Tibial artery (tissue), 4 donors: ENCODE measurements around the gene MX2.
"Not testable (repeated sequence)": the region's sequence is repeated elsewhere in the genome, so short reads cannot be mapped to it uniquely, and the experiment has no call there.

ENCODE experiments used
- DNase-seq, 2 donors: peaks; one replicate each; pipeline ENCODE4 v3.0.0-alpha.2; 2019
- H3K27ac ChIP-seq, 2 donors: fragments of 200-600 bp; sonication (generic) in 1 of 2; 1 replicate in 1 of 2; 2 replicates in 1 of 2; pipeline ENCODE4 v1.5.1; 2018 to 2019; ENCODE audit warnings: mild to moderate bottlenecking in 1 of 2
- H3K27me3 ChIP-seq, 2 donors: fragments of 200-600 bp; sonication (generic) in 1 of 2; one replicate each; pipeline versions ENCODE4 v1.5.1 to v1.6.0; 2016 to 2019
- H3K36me3 ChIP-seq, 3 donors: fragments of 200-600 bp; sonication (generic) in 2 of 3; one replicate each; pipeline ENCODE4 v1.5.1; 2016 to 2019; ENCODE audit warnings: mild to moderate bottlenecking in 2 of 3
- H3K4me1 ChIP-seq, 4 donors: fragments of 200-600 bp; sonication (generic) in 2 of 4; 1 replicate in 3 of 4; 2 replicates in 1 of 4; pipeline ENCODE4 v1.5.1; 2016 to 2019
- H3K4me3 ChIP-seq, 2 donors: fragments of 200-600 bp; sonication (generic) in 1 of 2; 1 replicate in 1 of 2; 2 replicates in 1 of 2; pipeline ENCODE4 v1.5.1; 2018 to 2019; ENCODE audit warnings: mild to moderate bottlenecking in 2 of 2
- H3K9me3 ChIP-seq, 3 donors: fragments of 200-600 bp; sonication (generic) in 1 of 3; one replicate each; pipeline ENCODE4 v1.5.1; 2016 to 2019
- intact Hi-C: fragments of 100-400 bp; cut with DNase I; formaldehyde crosslinking; loops from one replicate; pipeline ENCODE4 v1.15.0; 2023; ENCODE audit warnings: low total_unique reads
- TF ChIP-seq, protein P1 (sequence below), 2 experiments: fragments of 200-600 bp in 1 of 2; fragments of 450-650 bp in 1 of 2; IDR thresholded peaks; one replicate each; pipeline ENCODE4 v1.5.1; 2017 to 2019; ENCODE audit warnings: antibody characterized with exemption in 2 of 2, mild to moderate bottlenecking in 1 of 2, moderate library complexity in 1 of 2

The MX2 gene

DNA sequence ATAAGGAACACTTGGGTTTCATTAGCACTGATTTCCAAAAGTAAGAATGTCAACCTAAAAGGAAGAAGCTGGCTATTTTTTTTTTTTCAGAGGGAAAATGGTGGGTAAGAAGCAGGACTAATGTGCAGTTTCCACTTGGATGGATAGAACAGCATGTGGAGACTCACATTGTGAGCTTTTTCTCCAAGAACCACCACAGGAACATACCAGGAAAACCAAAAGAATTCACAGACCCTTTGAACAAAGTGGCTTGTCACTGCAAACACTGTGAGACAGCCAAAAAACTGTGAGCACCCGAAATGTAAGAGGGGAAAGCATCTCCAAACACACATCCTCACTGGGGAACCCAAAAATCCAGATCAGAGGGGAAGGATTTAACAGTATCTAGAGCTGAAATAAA is 48.5 kb downstream of the MX2 start:
- H3K36me3 ChIP-seq = peaks cover 5 to 23% (median 18%) of the 10 kb centered on the region in 3 donors
- H3K27me3 ChIP-seq = no peaks in the 10 kb centered on the region
- TF ChIP-seq, protein P1, sequence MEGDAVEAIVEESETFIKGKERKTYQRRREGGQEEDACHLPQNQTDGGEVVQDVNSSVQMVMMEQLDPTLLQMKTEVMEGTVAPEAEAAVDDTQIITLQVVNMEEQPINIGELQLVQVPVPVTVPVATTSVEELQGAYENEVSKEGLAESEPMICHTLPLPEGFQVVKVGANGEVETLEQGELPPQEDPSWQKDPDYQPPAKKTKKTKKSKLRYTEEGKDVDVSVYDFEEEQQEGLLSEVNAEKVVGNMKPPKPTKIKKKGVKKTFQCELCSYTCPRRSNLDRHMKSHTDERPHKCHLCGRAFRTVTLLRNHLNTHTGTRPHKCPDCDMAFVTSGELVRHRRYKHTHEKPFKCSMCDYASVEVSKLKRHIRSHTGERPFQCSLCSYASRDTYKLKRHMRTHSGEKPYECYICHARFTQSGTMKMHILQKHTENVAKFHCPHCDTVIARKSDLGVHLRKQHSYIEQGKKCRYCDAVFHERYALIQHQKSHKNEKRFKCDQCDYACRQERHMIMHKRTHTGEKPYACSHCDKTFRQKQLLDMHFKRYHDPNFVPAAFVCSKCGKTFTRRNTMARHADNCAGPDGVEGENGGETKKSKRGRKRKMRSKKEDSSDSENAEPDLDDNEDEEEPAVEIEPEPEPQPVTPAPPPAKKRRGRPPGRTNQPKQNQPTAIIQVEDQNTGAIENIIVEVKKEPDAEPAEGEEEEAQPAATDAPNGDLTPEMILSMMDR (IDR thresholded peaks at IDR 0.05) = no peak
- peaks cover 0 to 7% (median 0%) of the 10 kb centered on the region in 3 donors for H3K9me3 ChIP-seq
- no peak overlapping the region for H3K4me3 ChIP-seq
- no peaks in the 10 kb centered on the region for H3K4me1 ChIP-seq
- no peak for DNase-seq
- no peak overlapping the region for H3K27ac ChIP-seq
- intact Hi-C loops = no loop called here

DNA sequence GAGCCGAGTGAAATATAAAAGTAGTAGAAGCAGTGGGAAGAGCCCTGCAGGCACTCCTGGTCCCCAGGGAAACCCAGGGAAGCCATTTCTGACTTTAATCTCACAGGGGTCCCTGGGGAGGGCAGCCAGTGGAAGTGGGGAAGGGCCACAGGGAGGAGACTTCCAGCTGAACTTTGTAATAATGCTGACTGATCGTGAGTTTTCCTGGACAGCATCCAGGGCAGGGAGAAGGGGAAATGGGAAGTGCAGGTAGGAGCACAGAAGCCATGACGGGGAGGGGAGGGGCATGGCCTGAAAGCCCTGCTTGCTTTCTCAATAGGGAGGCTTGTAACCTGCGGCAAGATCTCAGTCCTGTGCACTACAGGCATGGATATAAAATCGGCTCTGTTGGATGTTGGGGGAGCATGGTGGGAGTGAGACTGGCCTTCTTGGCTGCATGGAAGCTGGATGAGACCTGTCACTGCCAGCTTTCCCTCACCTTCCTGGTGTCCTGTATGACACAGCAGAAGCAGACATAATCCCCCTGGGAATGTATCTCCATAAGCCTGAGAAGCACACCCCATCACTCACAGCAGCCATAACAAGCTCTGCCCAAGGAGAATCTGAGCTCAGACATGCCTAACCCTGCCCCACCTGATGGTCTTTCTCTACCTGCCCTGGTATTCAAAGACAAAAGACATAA is 49.1 kb downstream of the MX2 start:
- Histone ChIP-seq H3K4me1 (no peaks in the 10 kb centered on the region), H3K27me3 (no peaks in the 10 kb centered on the region), H3K36me3 (peaks cover 5 to 23% (median 18%) of the 10 kb centered on the region in 3 donors), H3K27ac (no peak overlapping the region), H3K4me3 (no peak overlapping the region), H3K9me3 (peaks cover 0 to 7% (median 0%) of the 10 kb centered on the region in 3 donors)
- peak in 1 of 2 donors; percentile 41 for DNase-seq
- intact Hi-C loops = no loop called here
- TF ChIP-seq, protein P1 (IDR thresholded peaks at IDR 0.05) = no peak

DNA sequence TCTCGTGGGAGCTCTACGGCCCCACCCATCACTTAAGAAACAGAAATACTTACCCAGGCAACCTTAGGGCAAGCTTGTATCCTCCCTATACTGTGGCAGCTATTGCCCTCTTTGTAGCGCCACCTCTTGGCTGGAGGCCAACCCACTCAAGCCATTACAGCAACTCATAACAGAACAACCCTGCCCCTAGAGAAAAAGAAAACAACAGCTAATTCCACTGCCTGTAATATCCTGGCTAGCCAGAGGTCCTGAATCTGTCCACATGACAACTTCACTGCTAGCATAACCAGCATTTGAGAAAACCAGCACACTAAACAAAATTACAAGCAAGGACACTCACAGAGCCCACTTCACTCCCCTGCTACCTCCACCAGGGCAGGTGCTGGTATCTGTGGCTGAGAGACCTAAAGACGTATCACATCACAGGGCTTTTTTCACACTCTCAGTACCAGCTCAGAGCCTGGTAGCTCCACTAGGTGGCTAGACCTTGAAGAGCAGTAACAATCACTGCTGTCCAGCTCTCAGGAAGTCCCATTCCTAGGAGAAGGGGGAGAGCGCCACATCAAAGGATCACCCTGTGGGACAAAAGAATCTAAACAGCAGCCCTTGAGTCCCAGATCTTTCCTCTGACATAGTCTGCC is 49.7 kb downstream of the MX2 start:
- Histone ChIP-seq H3K9me3 (peaks cover 0 to 7% (median 0%) of the 10 kb centered on the region in 3 donors), H3K4me3 (no peak overlapping the region), H3K27me3 (no peaks in the 10 kb centered on the region), H3K36me3 (peaks cover 5 to 23% (median 18%) of the 10 kb centered on the region in 3 donors), H3K4me1 (no peaks in the 10 kb centered on the region), H3K27ac (no peak overlapping the region)
- DNase-seq = peak in 1 of 2 donors; percentile 63
- TF ChIP-seq, protein P1 (IDR thresholded peaks at IDR 0.05) = no peak
- intact Hi-C loops = no loop called here

DNA sequence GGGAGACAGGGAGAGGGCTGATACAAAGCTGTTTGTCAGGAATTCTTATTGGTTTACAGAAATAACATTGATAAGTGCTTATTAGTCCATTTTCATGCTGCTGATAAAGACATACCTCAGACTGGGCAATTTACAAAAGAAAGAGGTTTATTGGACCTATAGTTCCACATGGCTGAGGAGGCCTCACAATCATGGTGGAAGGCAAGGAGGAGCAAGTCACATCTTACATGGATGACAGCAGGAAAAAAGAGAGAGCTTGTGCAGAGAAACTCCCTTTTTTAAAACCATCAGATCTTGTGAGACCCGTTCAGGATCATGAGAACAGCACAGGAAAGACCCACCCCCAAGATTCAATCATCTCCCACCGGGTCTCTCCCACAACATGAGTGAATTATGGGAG is 55.7 kb downstream of the MX2 start:
- intact Hi-C loops, H3K27me3 ChIP-seq, H3K27ac ChIP-seq, H3K36me3 ChIP-seq, H3K4me1 ChIP-seq, H3K9me3 ChIP-seq, DNase-seq, H3K4me3 ChIP-seq: not testable (repeated sequence)

DNA sequence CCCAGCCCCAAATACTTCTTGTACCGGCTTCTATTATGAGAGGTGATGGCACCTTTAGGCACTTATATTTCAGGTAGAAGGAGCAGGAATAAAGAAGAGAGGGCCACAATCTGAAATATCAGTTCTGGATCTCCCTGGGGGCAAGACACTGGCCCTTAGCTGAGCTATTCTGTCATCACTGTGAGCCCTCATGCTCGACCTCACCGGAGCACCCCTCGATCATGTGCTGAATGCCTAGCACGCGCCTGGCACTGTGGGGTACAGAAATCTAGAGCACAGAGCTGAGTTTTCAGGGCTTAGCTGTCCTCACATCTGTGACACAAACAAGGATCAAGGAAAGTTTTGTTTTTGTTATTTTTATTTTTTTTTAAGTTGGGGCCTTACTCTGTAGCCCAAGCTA is 56.6 kb downstream of the MX2 start:
- H3K9me3 ChIP-seq = no peaks in the 10 kb centered on the region
- peaks cover 0 to 7% (median 0%) of the 10 kb centered on the region in 4 donors for H3K4me1 ChIP-seq
- DNase-seq = peak in 1 of 2 donors; percentile 55
- H3K36me3 ChIP-seq = no peaks in the 10 kb centered on the region
- peak overlapping the region in 1 of 2 donors; percentile 66 for H3K27ac ChIP-seq
- TF ChIP-seq, protein P1 (IDR thresholded peaks at IDR 0.05) = no peak
- no peak overlapping the region for H3K4me3 ChIP-seq
- intact Hi-C loops = no loop called here
- no peaks in the 10 kb centered on the region for H3K27me3 ChIP-seq

DNA sequence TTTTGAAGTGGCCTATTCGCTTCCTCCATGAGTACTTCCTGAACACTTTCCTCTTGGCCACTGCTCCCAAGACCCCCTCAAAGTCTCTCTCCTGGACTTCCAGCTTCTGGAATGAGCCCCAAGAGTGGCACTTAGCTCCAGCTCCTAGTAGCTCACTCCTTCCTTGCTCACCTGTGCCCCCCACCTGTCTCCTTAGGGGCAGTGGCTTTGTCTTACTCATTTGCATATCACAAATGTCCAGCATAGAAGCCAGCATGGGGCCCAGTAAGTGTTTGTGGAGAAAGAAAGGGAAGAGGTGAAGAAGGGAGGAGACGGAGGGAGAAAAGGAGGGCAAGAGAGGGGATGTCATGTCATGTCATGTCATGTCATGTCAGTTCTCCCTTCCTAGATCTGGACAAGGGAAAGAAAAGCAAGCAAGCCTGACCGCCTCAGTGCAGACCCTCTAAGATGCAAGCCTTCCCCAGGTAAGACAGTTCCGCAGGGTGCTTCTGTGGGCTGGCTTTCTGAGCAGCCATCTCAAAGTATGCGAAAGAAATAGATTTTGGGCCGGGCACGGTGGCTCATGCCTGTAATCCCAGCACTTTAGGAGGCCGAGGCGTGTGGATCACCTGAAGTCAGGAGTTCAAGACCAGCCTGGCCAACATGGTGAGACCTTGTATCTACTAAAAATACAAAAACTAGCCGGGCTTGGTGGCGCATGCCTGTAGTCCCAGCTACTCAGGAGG is 57.3 kb downstream of the MX2 start:
- TF ChIP-seq, protein P1 (IDR thresholded peaks at IDR 0.05) = no peak
- peaks cover 0 to 7% (median 0%) of the 10 kb centered on the region in 4 donors for H3K4me1 ChIP-seq
- no peak overlapping the region for H3K4me3 ChIP-seq
- no peaks in the 10 kb centered on the region for H3K27me3 ChIP-seq
- DNase-seq = peak in 1 of 2 donors; percentile 60
- no peaks in the 10 kb centered on the region for H3K9me3 ChIP-seq
- no peaks in the 10 kb centered on the region for H3K36me3 ChIP-seq
- intact Hi-C loops = no loop called here
- H3K27ac ChIP-seq = peak overlapping the region in 1 of 2 donors; percentile 66
